Activated naive CD8-positive, alpha-beta T cell treated with anti-CD3 and anti-CD28 coated beads, Interleukin-2, amount 10 ng/mL, durations not matched to agents 7 days and 5 days (primary cell): ENCODE results near the gene ZNF683. TPM values are rescaled to one million over a fixed set of nuclear protein-coding genes. Genes with fewer than 3 reads are reported as not detected.
"Not testable (repeated sequence)": the region's sequence is repeated elsewhere in the genome, so short reads cannot be mapped to it uniquely, and the experiment has no call there.

ENCODE experiments used
- ATAC-seq: fragments of 150-1000 bp; cut with Tn5 transposase; one replicate; pipeline ENCODE4 v1.10.0; 2021; ENCODE audit warnings: low read depth, moderate library complexity
- POLR2A ChIA-PET: fragments of 350-600 bp; sonication (Branson Sonifier 250); formaldehyde crosslinking; loops from one replicate; lab custom pipeline; 2021; ENCODE audit warnings: antibody characterized with exemption; lab: Charles Lee
- DNase-seq: peaks from one replicate; pipeline ENCODE4 v3.0.0; 2021
- H3K27ac Mint-ChIP-seq: one replicate; pipeline ENCODE4 v1.8.0; 2022; ENCODE audit warnings: mild to moderate bottlenecking, mixed read lengths
- H3K27me3 Mint-ChIP-seq: one replicate; pipeline ENCODE4 v1.8.0; 2022; ENCODE audit warnings: mild to moderate bottlenecking, moderate library complexity, mixed read lengths
- H3K36me3 Mint-ChIP-seq: one replicate; pipeline ENCODE4 v1.8.0; 2021; ENCODE audit warnings: mild to moderate bottlenecking, mixed read lengths
- H3K4me1 Mint-ChIP-seq: one replicate; pipeline ENCODE4 v1.8.0; 2021; ENCODE audit warnings: mixed read lengths
- H3K4me3 Mint-ChIP-seq: one replicate; pipeline ENCODE4 v1.8.0; 2022; ENCODE audit warnings: mild to moderate bottlenecking, moderate library complexity, mixed read lengths
- H3K9me3 Mint-ChIP-seq: one replicate; pipeline ENCODE4 v1.8.0; 2021; ENCODE audit warnings: mixed read lengths
- total RNA-seq, 2 experiments: library from RNA; stranded (reverse); gene quantifications; one replicate each; pipeline ENCODE4 v1.2.3, GENCODE V29; 2021

Gene ZNF683
- 1 to 10 TPM; 9.3 to 9.9 TPM for total RNA-seq

DNA sequence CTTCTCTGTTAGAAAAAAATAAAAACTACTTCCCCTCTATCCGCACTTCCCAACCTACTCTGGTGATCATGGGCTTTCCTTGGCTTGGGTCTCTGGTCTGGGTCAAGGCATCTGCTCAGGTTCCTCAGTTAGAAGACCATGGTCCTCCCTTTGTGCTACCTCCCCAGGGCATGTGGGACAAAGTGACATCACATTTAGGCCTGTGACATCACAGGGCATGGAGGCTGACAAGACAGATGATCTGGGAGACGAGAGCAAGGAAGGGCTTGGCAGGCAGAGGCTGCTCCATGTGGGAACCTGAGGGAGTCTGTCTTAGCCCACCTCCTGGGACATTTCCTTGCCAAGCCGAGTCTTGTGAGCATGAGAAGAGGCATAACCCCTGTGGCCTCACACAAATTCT is at the start of gene ZNF683:
ZNF683 (minus strand) TSS at position 140 of the 400 bp plus-strand sequence. CDS start 4,179 bp downstream, outside the sequence.
- Mint-ChIP-seq H3K27ac (peak within 1 kb of the TSS; percentile 93), H3K36me3 (peaks cover 13% of the 10 kb centered on the region)
- ATAC-seq, result not testable (repeated sequence)

GRCh38 chr1:26419494-26419893 is 46.9 kb upstream of the ZNF683 start:
- ATAC-seq (no peak), DNase-seq (no peak)
- no peaks in the 10 kb centered on the region for H3K9me3 Mint-ChIP-seq
- peaks cover 2% of the 10 kb centered on the region for H3K4me1 Mint-ChIP-seq
- no peak overlapping the region for H3K4me3 Mint-ChIP-seq
- peaks cover 44% of the 10 kb centered on the region for H3K27me3 Mint-ChIP-seq
- no peaks in the 10 kb centered on the region for H3K36me3 Mint-ChIP-seq
- no peak overlapping the region for H3K27ac Mint-ChIP-seq
- POLR2A ChIA-PET, result no interaction called here

More for the DNA sequence above, at the start of gene ZNF683:
- not testable (repeated sequence) for DNase-seq, H3K9me3 Mint-ChIP-seq, H3K27me3 Mint-ChIP-seq
- peaks cover 69% of the 10 kb centered on the region for H3K4me1 Mint-ChIP-seq
- POLR2A ChIA-PET, result interaction anchor here (1.4 to 1.9 kb wide), 4 partner anchors 8 to 88 kb away, joined by 3 to 12 read pairs (median 8); no protein-coding TSS in a partner anchor
- peak within 1 kb of the TSS; percentile 68 for H3K4me3 Mint-ChIP-seq

GRCh38 chr1:26418865-26419349 is 46.4 kb upstream of the ZNF683 start:
- POLR2A ChIA-PET, result no interaction called here
- H3K27me3 Mint-ChIP-seq, result peaks cover 50% of the 10 kb centered on the region
- H3K4me1 Mint-ChIP-seq, result peaks cover 2% of the 10 kb centered on the region
- no peaks in the 10 kb centered on the region for H3K9me3 Mint-ChIP-seq
- H3K4me3 Mint-ChIP-seq, result no peak overlapping the region
- ATAC-seq, result no peak
- DNase-seq, result no peak
- no peaks in the 10 kb centered on the region for H3K36me3 Mint-ChIP-seq
- H3K27ac Mint-ChIP-seq, result no peak overlapping the region

DNA sequence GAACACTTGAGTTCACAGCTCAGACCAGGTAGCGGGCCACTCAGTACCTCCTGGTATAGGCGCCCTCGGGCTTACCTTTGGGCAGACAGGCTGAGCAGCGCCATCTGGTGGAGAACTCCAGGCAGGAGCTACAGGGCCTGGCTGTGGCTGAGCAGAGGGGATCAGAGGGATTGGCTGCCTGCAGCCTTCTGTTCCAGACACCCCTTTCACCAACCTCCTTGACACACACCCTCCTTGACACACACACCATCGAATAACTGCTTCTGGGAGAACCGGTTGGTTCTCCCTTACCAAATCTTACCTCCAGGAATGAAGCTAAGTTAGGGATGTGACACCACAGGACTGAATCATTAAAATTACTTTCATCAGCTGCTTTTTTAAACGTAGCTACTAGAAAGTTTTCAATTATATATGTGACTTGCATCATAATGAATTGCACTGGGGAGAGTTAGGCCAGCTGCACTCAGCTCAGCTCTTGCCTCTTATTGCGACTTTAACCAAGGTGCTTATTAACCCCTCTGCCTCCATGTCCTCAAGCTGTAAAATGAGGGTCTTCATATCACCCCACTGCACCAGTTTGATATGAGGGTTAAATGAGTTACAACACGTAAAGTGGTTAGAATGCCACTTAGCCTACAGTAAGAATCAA is 44.7 kb upstream of the ZNF683 start:
- peak; percentile 100 for ATAC-seq
- POLR2A ChIA-PET, result interaction anchor here (0.5 to 3.1 kb wide), 6 partner anchors 9 to 142 kb away, joined by 3 to 10 read pairs (median 4); partner anchors contain the start of genes DHDDS and HMGN2

DNA sequence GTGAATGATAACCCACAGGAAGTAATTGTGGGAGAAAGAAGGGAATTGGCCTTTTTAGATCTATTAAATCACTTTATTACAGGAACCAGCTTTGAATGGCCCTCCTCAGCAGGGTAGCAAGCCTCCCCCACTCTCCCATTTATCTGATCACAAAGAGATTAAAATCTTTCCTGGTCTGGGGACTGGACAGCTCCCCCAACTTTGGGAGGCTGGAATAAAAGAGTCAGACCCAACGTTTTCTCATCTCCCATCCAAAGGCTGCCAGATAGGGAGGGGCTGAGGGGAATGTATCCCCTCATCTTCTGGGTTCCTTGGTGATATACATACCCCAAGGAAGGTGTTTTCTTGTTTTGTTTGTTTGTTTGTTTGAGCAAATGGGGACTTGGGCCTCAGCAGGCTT is 40.5 kb upstream of the ZNF683 start:
- no peak overlapping the region for H3K4me3 Mint-ChIP-seq
- DNase-seq (no peak), ATAC-seq (no peak)
- POLR2A ChIA-PET, result no interaction called here
- H3K27me3 Mint-ChIP-seq, result peaks cover 68% of the 10 kb centered on the region
- no peak overlapping the region for H3K27ac Mint-ChIP-seq
- no peaks in the 10 kb centered on the region for H3K36me3 Mint-ChIP-seq
- H3K4me1 Mint-ChIP-seq, result peaks cover 25% of the 10 kb centered on the region
- no peaks in the 10 kb centered on the region for H3K9me3 Mint-ChIP-seq

More for the DNA sequence above, 44.7 kb upstream of the ZNF683 start:
- Mint-ChIP-seq H3K4me1 (peaks cover 9% of the 10 kb centered on the region), H3K4me3 (no peak overlapping the region), H3K27ac (no peak overlapping the region), H3K9me3 (no peaks in the 10 kb centered on the region), H3K27me3 (peaks cover 58% of the 10 kb centered on the region), H3K36me3 (no peaks in the 10 kb centered on the region)
- peak; percentile 84 for DNase-seq

DNA sequence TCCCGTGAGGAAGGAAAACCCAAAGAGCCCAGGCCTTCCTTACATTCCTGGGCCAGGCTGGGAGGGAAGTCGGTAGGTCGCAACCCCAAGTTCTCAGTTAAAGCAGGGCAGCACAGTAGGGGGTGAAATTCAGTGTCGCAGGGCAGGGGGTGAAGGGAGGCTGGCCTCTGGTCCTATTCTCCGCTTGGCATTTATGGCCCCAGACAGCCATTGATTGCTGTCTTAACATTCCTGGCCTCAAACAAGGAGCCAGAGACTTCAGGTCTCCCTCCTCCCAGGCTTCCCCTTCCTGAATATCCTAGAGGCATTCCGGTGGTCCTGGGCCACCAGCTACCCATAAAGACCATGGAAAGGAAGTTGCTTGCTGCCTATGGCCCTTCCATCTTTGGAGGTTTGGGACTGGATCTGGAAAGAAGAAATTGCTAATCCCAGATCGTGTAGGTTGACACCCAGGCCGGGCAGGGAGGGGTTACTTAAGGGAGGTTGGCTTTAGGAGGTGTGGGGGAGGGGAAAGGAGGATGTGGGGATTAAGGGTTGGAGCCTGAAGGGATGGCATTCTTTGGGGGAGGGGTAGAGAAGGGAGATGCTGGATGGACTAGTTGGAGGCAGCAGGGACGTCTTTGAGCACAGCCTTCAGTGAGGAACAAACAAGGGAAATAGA is 39.8 kb upstream of the ZNF683 start:
- POLR2A ChIA-PET, result no interaction called here
- no peak overlapping the region for H3K4me3 Mint-ChIP-seq

GRCh38 chr1:26411624-26412074 is 39.1 kb upstream of the ZNF683 start:
- Mint-ChIP-seq H3K4me1 (peaks cover 23% of the 10 kb centered on the region), H3K36me3 (no peaks in the 10 kb centered on the region), H3K27ac (no peak overlapping the region), H3K9me3 (no peaks in the 10 kb centered on the region), H3K27me3 (peaks cover 70% of the 10 kb centered on the region), H3K4me3 (no peak overlapping the region)
- DNase-seq (no peak), ATAC-seq (no peak)
- POLR2A ChIA-PET, result no interaction called here

More for the DNA sequence above, 39.8 kb upstream of the ZNF683 start:
- ATAC-seq (no peak), DNase-seq (no peak)
- no peaks in the 10 kb centered on the region for H3K9me3 Mint-ChIP-seq
- peaks cover 66% of the 10 kb centered on the region for H3K27me3 Mint-ChIP-seq
- peaks cover 25% of the 10 kb centered on the region for H3K4me1 Mint-ChIP-seq
- no peak overlapping the region for H3K27ac Mint-ChIP-seq
- H3K36me3 Mint-ChIP-seq, result no peaks in the 10 kb centered on the region

GRCh38 chr1:26410706-26411623 is 38.4 kb upstream of the ZNF683 start, which contains the start of gene LIN28A:
TSS of gene LIN28A (plus strand) at chr1:26410817. CDS start at chr1:26410892, 75 bp downstream.
- DNase-seq (no peak), ATAC-seq (peak; percentile 28)
- no peaks in the 10 kb centered on the region for H3K9me3 Mint-ChIP-seq
- H3K4me1 Mint-ChIP-seq, result peaks cover 23% of the 10 kb centered on the region
- H3K27ac Mint-ChIP-seq, result no peak within 1 kb of the TSS
- POLR2A ChIA-PET, result no interaction called here
- H3K27me3 Mint-ChIP-seq, result peaks cover 71% of the 10 kb centered on the region
- H3K4me3 Mint-ChIP-seq, result peak within 1 kb of the TSS; percentile 8
- no peaks in the 10 kb centered on the region for H3K36me3 Mint-ChIP-seq

DNA sequence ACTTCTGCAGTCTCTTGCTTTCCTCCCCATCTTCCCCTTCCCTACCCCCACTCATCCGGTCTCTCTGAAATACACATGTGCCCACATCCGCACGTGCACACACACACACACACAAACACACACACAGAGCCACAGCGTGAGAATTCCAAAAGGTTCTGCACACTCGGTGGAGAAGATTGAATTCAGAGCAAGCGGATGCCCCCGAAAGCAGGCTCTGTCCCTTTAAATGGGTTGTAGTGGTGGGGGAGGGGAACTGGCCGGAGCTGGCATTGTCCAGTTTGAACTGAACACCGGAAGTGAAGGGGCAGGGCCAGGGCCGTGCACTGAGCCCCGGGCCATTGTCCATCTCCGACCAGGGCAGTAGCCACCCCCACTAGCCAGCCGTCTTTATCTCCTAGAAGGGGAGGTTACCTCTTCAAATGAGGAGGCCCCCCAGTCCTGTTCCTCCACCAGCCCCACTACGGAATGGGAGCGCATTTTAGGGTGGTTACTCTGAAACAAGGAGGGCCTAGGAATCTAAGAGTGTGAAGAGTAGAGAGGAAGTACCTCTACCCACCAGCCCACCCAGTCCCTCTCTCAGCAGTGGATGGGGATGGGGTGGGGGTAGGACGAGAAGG is 36.7 kb upstream of the ZNF683 start:
- Mint-ChIP-seq H3K4me1 (peaks cover 23% of the 10 kb centered on the region), H3K27me3 (peaks cover 68% of the 10 kb centered on the region), H3K27ac (no peak overlapping the region), H3K9me3 (no peaks in the 10 kb centered on the region), H3K4me3 (peak overlapping the region; percentile 69), H3K36me3 (no peaks in the 10 kb centered on the region)
- POLR2A ChIA-PET, result no interaction called here
- DNase-seq, result no peak
- ATAC-seq, result no peak

GRCh38 chr1:26408604-26409003 is 36.1 kb upstream of the ZNF683 start:
- no peaks in the 10 kb centered on the region for H3K9me3 Mint-ChIP-seq
- peak overlapping the region; percentile 69 for H3K4me3 Mint-ChIP-seq
- peaks cover 66% of the 10 kb centered on the region for H3K27me3 Mint-ChIP-seq
- POLR2A ChIA-PET, result interaction anchor here (0.6 to 1.0 kb wide), 3 partner anchors 9 to 127 kb away, joined by 3 to 4 read pairs (median 3); no protein-coding TSS in a partner anchor
- H3K4me1 Mint-ChIP-seq, result peaks cover 23% of the 10 kb centered on the region
- no peaks in the 10 kb centered on the region for H3K36me3 Mint-ChIP-seq
- peak; percentile 73 for ATAC-seq
- no peak overlapping the region for H3K27ac Mint-ChIP-seq
- peak; percentile 86 for DNase-seq

GRCh38 chr1:26405281-26405915 is 32.8 kb upstream of the ZNF683 start:
- Mint-ChIP-seq H3K27me3 (peaks cover 55% of the 10 kb centered on the region), H3K4me1 (peaks cover 14% of the 10 kb centered on the region), H3K27ac (no peak overlapping the region), H3K9me3 (no peaks in the 10 kb centered on the region), H3K4me3 (no peak overlapping the region), H3K36me3 (no peaks in the 10 kb centered on the region)
- ATAC-seq (no peak), DNase-seq (no peak)
- POLR2A ChIA-PET, result interaction anchor here (0.6 kb wide), 1 partner anchor 158 kb away, joined by 3 read pairs; no protein-coding TSS in a partner anchor

- no peak for DNase-seq
- peaks cover 49% of the 10 kb centered on the region for H3K27me3 Mint-ChIP-seq
- no peak for ATAC-seq
- no peak overlapping the region for H3K27ac Mint-ChIP-seq
- H3K9me3 Mint-ChIP-seq, result no peaks in the 10 kb centered on the region
- no peak overlapping the region for H3K4me3 Mint-ChIP-seq
- POLR2A ChIA-PET, result no interaction called here
- no peaks in the 10 kb centered on the region for H3K36me3 Mint-ChIP-seq
- H3K4me1 Mint-ChIP-seq, result peaks cover 12% of the 10 kb centered on the region
Measured at GRCh38 chr1:26404641-26405040, 32.1 kb upstream of the ZNF683 start.
